ENCODE measurements around the gene GLIS1. TPM values are rescaled to one million over a fixed set of nuclear protein-coding genes. Genes with fewer than 3 reads are reported as not detected.

Gene GLIS1
- total RNA-seq, 4 donors from 2014 or later, result 0.59 to 3.9 (median 0.75) TPM

GRCh38 chr1:53532912-53533311, 206.1 kb downstream of the GLIS1 start:
- H3K4me3 ChIP-seq, result no peak overlapping the region
- H3K4me1 ChIP-seq, result no peaks in the 10 kb centered on the region
- no peaks in the 10 kb centered on the region for H3K9me3 ChIP-seq
- DNase-seq (ENCODE audit: low spot score in 2 of 2), result no peak
- TF ChIP-seq EP300 (IDR thresholded peaks at IDR 0.05) (no peak), POLR2A (IDR thresholded peaks at IDR 0.05) (no peak)
- TF ChIP-seq, protein P1, sequence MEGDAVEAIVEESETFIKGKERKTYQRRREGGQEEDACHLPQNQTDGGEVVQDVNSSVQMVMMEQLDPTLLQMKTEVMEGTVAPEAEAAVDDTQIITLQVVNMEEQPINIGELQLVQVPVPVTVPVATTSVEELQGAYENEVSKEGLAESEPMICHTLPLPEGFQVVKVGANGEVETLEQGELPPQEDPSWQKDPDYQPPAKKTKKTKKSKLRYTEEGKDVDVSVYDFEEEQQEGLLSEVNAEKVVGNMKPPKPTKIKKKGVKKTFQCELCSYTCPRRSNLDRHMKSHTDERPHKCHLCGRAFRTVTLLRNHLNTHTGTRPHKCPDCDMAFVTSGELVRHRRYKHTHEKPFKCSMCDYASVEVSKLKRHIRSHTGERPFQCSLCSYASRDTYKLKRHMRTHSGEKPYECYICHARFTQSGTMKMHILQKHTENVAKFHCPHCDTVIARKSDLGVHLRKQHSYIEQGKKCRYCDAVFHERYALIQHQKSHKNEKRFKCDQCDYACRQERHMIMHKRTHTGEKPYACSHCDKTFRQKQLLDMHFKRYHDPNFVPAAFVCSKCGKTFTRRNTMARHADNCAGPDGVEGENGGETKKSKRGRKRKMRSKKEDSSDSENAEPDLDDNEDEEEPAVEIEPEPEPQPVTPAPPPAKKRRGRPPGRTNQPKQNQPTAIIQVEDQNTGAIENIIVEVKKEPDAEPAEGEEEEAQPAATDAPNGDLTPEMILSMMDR (IDR thresholded peaks at IDR 0.05), result no peak
- H3K27me3 ChIP-seq, result no peaks in the 10 kb centered on the region
- no peaks in the 10 kb centered on the region for H3K36me3 ChIP-seq
- 81 to 84% methylated on average over 4 of the region's 4 CpGs for WGBS, 2 donors
- H3K27ac ChIP-seq, result no peak overlapping the region

GRCh38 chr1:53532377-53532776, 206.6 kb downstream of the GLIS1 start:
- Histone ChIP-seq H3K4me1 (no peaks in the 10 kb centered on the region), H3K9me3 (no peaks in the 10 kb centered on the region), H3K4me3 (no peak overlapping the region), H3K27me3 (no peaks in the 10 kb centered on the region), H3K27ac (no peak overlapping the region), H3K36me3 (no peaks in the 10 kb centered on the region)
- no peak for TF ChIP-seq POLR2A (IDR thresholded peaks at IDR 0.05)
- TF ChIP-seq EP300 (IDR thresholded peaks at IDR 0.05), result no peak
- TF ChIP-seq, protein P1 (IDR thresholded peaks at IDR 0.05), result no peak
- WGBS, 2 donors, result 56 to 70% methylated on average over 9 of the region's 9 CpGs
- no peak for DNase-seq (ENCODE audit: low spot score in 2 of 2)

DNA sequence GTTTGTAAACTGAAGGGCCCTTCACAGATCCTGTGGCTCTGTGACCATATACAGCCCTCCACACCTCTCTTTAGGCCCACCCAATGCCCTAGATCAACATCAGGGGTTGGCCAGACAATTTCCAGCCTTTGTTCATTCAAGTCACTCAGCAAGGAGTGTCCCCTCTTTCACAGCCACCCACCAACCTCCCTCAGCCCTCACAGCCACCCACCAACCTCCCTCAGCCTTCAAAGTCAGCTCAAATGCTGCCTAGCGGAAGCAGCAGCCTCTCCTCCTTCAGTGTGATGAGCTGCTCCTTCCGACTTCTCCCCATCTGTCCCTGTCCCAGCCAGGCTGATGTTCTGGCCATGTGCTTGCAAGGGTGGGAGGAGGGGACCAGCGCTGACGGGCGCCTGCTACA, 208.4 kb downstream of the GLIS1 start:
- Histone ChIP-seq H3K27ac (no peak overlapping the region), H3K4me3 (no peak overlapping the region), H3K4me1 (peaks cover 0 to 15% (median 0%) of the 10 kb centered on the region in 4 donors), H3K9me3 (no peaks in the 10 kb centered on the region), H3K36me3 (no peaks in the 10 kb centered on the region), H3K27me3 (no peaks in the 10 kb centered on the region)
- DNase-seq (ENCODE audit: low spot score in 2 of 2), result no peak
- WGBS, 2 donors, result 85 to 90% methylated on average over 2 to 5 of the region's 5 CpGs
- TF ChIP-seq, protein P1 (IDR thresholded peaks at IDR 0.05), result no peak
- TF ChIP-seq EP300 (IDR thresholded peaks at IDR 0.05) (no peak), POLR2A (IDR thresholded peaks at IDR 0.05) (no peak)

DNA sequence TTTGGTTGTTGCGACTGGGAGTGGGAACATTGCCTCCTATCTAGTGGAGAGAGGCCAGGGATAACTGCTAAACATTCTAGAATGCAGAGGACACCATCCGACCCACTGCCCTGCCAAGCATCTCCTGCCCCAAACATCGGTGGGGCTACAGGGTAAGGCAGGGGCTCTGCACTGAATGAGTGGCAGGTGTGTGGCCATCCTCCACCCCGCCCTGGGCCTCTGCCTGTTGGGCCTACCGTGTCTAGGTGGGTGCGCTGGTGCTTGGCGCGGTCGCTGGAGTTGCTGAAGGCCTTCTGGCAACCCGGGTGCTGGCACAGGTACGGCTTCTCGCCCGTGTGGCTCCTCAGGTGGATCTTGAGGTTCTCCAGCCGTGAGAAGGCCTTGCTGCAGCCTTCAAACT, 209.4 kb downstream of the GLIS1 start:
- H3K4me1 ChIP-seq, result peaks cover 0 to 23% (median 0%) of the 10 kb centered on the region in 4 donors
- TF ChIP-seq, protein P1 (IDR thresholded peaks at IDR 0.05), result no peak
- TF ChIP-seq EP300 (IDR thresholded peaks at IDR 0.05) (no peak), POLR2A (IDR thresholded peaks at IDR 0.05) (no peak)
- no peaks in the 10 kb centered on the region for H3K9me3 ChIP-seq
- DNase-seq (ENCODE audit: low spot score in 2 of 2), result no peak
- no peak overlapping the region for H3K4me3 ChIP-seq
- H3K27me3 ChIP-seq, result no peaks in the 10 kb centered on the region
- WGBS, 2 donors, result 78 to 98% methylated on average over 9 to 14 of the region's 14 CpGs
- no peak overlapping the region for H3K27ac ChIP-seq
- H3K36me3 ChIP-seq, result no peaks in the 10 kb centered on the region

DNA sequence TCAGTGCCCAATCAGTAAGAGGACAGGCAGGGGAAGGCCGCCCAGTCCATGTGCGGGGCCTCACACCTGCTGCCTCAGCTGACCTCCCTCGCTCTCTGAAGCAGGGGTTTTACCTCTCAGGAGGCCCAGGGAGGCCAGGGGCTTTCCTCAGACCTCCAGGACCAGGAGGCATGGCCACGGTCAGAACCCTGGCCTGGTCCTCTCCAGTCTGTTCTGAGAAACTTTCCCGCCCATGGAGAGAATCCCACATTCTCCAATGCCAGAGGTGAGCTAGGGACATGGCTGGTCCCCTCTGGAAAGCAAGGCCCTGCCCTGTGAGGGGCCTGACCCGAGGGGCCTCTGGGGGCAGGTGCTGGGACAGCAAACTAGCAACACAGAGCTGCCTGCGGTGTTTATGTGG, 211.6 kb downstream of the GLIS1 start:
- no peak for DNase-seq (ENCODE audit: low spot score in 2 of 2)
- H3K36me3 ChIP-seq, result no peaks in the 10 kb centered on the region
- WGBS, 2 donors, result 77 to 93% methylated on average over 3 to 4 of the region's 7 CpGs
- peaks cover 0 to 23% (median 0%) of the 10 kb centered on the region in 4 donors for H3K4me1 ChIP-seq
- no peak overlapping the region for H3K27ac ChIP-seq
- H3K9me3 ChIP-seq, result no peaks in the 10 kb centered on the region
- no peak overlapping the region for H3K4me3 ChIP-seq
- H3K27me3 ChIP-seq, result no peaks in the 10 kb centered on the region
- TF ChIP-seq, protein P1 (IDR thresholded peaks at IDR 0.05), result no peak
- no peak for TF ChIP-seq EP300 (IDR thresholded peaks at IDR 0.05)
- TF ChIP-seq POLR2A (IDR thresholded peaks at IDR 0.05), result no peak
